Coronary artery (tissue), 2 donors: ENCODE measurements around the gene PPDPF.

Source experiments
- DNase-seq: peaks from one replicate; pipeline ENCODE4 v3.0.0-alpha.2; 2017; ENCODE audit warnings: low spot score
- H3K27ac ChIP-seq, 2 donors: fragments of 200-600 bp; sonication (generic); one replicate each; pipeline ENCODE4 v1.5.1; 2016 to 2019
- H3K4me3 ChIP-seq: fragments of 200-600 bp; sonication (generic); 2 replicates; pipeline ENCODE4 v1.5.1; 2016; ENCODE audit warnings: mild to moderate bottlenecking, moderate library complexity
- CTCF ChIP-seq: fragments of 200-600 bp; sonication (generic); IDR thresholded peaks from one replicate; pipeline ENCODE4 v1.5.1; 2019; ENCODE audit warnings: antibody characterized with exemption

PPDPF gene

GRCh38 chr20:63525185-63525584, 4.6 kb downstream of the PPDPF start:
- DNase-seq = no peak
- no peak for TF ChIP-seq CTCF
- no peak overlapping the region for H3K4me3 ChIP-seq
- H3K27ac ChIP-seq = no peak overlapping the region

- Histone ChIP-seq H3K4me3 (no peak overlapping the region), H3K27ac (no peak overlapping the region)
- no peak for DNase-seq
- no peak for TF ChIP-seq CTCF
These were observed 5.4 kb downstream of the PPDPF start for GRCh38 chr20:63525971-63526370.

- Histone ChIP-seq H3K27ac (no peak overlapping the region), H3K4me3 (no peak overlapping the region)
- TF ChIP-seq CTCF = no peak
- DNase-seq = no peak
These were observed 6.6 kb downstream of the PPDPF start for GRCh38 chr20:63527184-63527583.

- H3K27ac ChIP-seq = no peak overlapping the region
- H3K4me3 ChIP-seq = no peak overlapping the region
- no peak for DNase-seq
- no peak for TF ChIP-seq CTCF
These were observed 8.8 kb downstream of the PPDPF start for GRCh38 chr20:63529180-63529860.

GRCh38 chr20:63529861-63530787, 9.6 kb downstream of the PPDPF start:
- TF ChIP-seq CTCF = no peak
- no peak for DNase-seq
- Histone ChIP-seq H3K27ac (no peak overlapping the region), H3K4me3 (no peak overlapping the region)

GRCh38 chr20:63530788-63531160, 10.2 kb downstream of the PPDPF start:
- Histone ChIP-seq H3K4me3 (no peak overlapping the region), H3K27ac (no peak overlapping the region)
- TF ChIP-seq CTCF = no peak
- DNase-seq = no peak
